ENCODE data around the gene EGFL8.
A peak's percentile ranks its signal among the peaks of the same experiment; 100 is the strongest.

GRCh38 chr6:32195652-32195901 lies 31.2 kb downstream of the EGFL8 start:
- TF ChIP-seq CTCF (IDR thresholded peaks at IDR 0.05; ENCODE audit: control extremely low read depth in 1 of 3, insufficient read depth in 1 of 3, low read depth in 1 of 3, low read length in 3 of 3) (peak in 2 of 3 experiments; percentile 21 to 66; a peak in 2 of 4 replicates), GABPA (IDR thresholded peaks at IDR 0.05; ENCODE audit: borderline replicate concordance, insufficient read depth, low read length) (no peak), SUZ12 (IDR thresholded peaks at IDR 0.05; ENCODE audit: low read length) (no peak), TAF1 (IDR thresholded peaks at IDR 0.05; ENCODE audit: low read depth, low read length) (no peak; the same call in 1 of the 2 replicates), KDM1A (IDR thresholded peaks at IDR 0.05; ENCODE audit: borderline replicate concordance, low read length) (no peak), PHF8 (conservative IDR thresholded peaks at IDR 0.05; ENCODE audit: low read depth, low read length) (no peak), MAFK (IDR thresholded peaks at IDR 0.05; ENCODE audit: low read depth, low read length) (no peak), ASH2L (IDR thresholded peaks at IDR 0.05; ENCODE audit: low read length) (no peak), CBX8 (IDR thresholded peaks at IDR 0.05; ENCODE audit: borderline replicate concordance, low read depth, low read length) (no peak)
- TF ChIP-seq, protein P1, sequence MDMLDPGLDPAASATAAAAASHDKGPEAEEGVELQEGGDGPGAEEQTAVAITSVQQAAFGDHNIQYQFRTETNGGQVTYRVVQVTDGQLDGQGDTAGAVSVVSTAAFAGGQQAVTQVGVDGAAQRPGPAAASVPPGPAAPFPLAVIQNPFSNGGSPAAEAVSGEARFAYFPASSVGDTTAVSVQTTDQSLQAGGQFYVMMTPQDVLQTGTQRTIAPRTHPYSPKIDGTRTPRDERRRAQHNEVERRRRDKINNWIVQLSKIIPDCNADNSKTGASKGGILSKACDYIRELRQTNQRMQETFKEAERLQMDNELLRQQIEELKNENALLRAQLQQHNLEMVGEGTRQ (IDR thresholded peaks at IDR 0.05; ENCODE audit: low read length) = no peak
- TF ChIP-seq, protein P2, sequence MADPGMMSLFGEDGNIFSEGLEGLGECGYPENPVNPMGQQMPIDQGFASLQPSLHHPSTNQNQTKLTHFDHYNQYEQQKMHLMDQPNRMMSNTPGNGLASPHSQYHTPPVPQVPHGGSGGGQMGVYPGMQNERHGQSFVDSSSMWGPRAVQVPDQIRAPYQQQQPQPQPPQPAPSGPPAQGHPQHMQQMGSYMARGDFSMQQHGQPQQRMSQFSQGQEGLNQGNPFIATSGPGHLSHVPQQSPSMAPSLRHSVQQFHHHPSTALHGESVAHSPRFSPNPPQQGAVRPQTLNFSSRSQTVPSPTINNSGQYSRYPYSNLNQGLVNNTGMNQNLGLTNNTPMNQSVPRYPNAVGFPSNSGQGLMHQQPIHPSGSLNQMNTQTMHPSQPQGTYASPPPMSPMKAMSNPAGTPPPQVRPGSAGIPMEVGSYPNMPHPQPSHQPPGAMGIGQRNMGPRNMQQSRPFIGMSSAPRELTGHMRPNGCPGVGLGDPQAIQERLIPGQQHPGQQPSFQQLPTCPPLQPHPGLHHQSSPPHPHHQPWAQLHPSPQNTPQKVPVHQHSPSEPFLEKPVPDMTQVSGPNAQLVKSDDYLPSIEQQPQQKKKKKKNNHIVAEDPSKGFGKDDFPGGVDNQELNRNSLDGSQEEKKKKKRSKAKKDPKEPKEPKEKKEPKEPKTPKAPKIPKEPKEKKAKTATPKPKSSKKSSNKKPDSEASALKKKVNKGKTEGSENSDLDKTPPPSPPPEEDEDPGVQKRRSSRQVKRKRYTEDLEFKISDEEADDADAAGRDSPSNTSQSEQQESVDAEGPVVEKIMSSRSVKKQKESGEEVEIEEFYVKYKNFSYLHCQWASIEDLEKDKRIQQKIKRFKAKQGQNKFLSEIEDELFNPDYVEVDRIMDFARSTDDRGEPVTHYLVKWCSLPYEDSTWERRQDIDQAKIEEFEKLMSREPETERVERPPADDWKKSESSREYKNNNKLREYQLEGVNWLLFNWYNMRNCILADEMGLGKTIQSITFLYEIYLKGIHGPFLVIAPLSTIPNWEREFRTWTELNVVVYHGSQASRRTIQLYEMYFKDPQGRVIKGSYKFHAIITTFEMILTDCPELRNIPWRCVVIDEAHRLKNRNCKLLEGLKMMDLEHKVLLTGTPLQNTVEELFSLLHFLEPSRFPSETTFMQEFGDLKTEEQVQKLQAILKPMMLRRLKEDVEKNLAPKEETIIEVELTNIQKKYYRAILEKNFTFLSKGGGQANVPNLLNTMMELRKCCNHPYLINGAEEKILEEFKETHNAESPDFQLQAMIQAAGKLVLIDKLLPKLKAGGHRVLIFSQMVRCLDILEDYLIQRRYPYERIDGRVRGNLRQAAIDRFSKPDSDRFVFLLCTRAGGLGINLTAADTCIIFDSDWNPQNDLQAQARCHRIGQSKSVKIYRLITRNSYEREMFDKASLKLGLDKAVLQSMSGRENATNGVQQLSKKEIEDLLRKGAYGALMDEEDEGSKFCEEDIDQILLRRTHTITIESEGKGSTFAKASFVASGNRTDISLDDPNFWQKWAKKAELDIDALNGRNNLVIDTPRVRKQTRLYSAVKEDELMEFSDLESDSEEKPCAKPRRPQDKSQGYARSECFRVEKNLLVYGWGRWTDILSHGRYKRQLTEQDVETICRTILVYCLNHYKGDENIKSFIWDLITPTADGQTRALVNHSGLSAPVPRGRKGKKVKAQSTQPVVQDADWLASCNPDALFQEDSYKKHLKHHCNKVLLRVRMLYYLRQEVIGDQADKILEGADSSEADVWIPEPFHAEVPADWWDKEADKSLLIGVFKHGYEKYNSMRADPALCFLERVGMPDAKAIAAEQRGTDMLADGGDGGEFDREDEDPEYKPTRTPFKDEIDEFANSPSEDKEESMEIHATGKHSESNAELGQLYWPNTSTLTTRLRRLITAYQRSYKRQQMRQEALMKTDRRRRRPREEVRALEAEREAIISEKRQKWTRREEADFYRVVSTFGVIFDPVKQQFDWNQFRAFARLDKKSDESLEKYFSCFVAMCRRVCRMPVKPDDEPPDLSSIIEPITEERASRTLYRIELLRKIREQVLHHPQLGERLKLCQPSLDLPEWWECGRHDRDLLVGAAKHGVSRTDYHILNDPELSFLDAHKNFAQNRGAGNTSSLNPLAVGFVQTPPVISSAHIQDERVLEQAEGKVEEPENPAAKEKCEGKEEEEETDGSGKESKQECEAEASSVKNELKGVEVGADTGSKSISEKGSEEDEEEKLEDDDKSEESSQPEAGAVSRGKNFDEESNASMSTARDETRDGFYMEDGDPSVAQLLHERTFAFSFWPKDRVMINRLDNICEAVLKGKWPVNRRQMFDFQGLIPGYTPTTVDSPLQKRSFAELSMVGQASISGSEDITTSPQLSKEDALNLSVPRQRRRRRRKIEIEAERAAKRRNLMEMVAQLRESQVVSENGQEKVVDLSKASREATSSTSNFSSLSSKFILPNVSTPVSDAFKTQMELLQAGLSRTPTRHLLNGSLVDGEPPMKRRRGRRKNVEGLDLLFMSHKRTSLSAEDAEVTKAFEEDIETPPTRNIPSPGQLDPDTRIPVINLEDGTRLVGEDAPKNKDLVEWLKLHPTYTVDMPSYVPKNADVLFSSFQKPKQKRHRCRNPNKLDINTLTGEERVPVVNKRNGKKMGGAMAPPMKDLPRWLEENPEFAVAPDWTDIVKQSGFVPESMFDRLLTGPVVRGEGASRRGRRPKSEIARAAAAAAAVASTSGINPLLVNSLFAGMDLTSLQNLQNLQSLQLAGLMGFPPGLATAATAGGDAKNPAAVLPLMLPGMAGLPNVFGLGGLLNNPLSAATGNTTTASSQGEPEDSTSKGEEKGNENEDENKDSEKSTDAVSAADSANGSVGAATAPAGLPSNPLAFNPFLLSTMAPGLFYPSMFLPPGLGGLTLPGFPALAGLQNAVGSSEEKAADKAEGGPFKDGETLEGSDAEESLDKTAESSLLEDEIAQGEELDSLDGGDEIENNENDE (IDR thresholded peaks at IDR 0.05; ENCODE audit: insufficient replicate concordance, low read length) = no peak
- TF ChIP-seq, protein P3, sequence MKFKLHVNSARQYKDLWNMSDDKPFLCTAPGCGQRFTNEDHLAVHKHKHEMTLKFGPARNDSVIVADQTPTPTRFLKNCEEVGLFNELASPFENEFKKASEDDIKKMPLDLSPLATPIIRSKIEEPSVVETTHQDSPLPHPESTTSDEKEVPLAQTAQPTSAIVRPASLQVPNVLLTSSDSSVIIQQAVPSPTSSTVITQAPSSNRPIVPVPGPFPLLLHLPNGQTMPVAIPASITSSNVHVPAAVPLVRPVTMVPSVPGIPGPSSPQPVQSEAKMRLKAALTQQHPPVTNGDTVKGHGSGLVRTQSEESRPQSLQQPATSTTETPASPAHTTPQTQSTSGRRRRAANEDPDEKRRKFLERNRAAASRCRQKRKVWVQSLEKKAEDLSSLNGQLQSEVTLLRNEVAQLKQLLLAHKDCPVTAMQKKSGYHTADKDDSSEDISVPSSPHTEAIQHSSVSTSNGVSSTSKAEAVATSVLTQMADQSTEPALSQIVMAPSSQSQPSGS (IDR thresholded peaks at IDR 0.05; ENCODE audit: low read length) = no peak

All from H1 (cell line).